ENCODE data around the gene SORL1-AS1.

SORL1-AS1 gene

GRCh38 chr11:121494355-121495099, 41.8 kb upstream of the SORL1-AS1 start:
- Histone ChIP-seq H3K9ac (no peak overlapping the region), H4K20me1 (ENCODE audit: insufficient read depth) (no peaks in the 10 kb centered on the region), H3K9me3 (no peaks in the 10 kb centered on the region), H3K9me2 (no peaks in the 10 kb centered on the region), H3K36me3 (replicated peaks in 1 of 2; ENCODE audit: control insufficient read depth in 1 of 2, insufficient read depth in 2 of 2, low read length in 1 of 2) (peaks cover 0 to 2% of the 10 kb centered on the region in 2 experiments), H3K4me1 (ENCODE audit: control insufficient read depth in 1 of 2, insufficient read depth in 2 of 2, low read depth in 1 of 2, low read length in 1 of 2) (no peaks in the 10 kb centered on the region), H3K27ac (ENCODE audit: low read depth in 2 of 2, low read length in 1 of 2) (no peak overlapping the region), H2AFZ (ENCODE audit: low read depth) (no peak overlapping the region), H3K79me2 (ENCODE audit: insufficient read depth) (no peaks in the 10 kb centered on the region), H3K4me3 (ENCODE audit: low read depth in 2 of 2, low read length in 1 of 2) (no peak overlapping the region), H3F3A (replicated peaks; ENCODE audit: insufficient read depth) (no peaks in the 10 kb centered on the region), H3K4me2 (no peak overlapping the region), H3K27me3 (ENCODE audit: insufficient read depth) (no peaks in the 10 kb centered on the region)
- ChIA-PET POLR2A (no interaction called here), CTCF (interaction anchor here (1.2 kb wide), 1 partner anchor 42 kb away, joined by 3 read pairs; the partner anchor contains the start of gene SORL1)
- TF ChIP-seq YY1 (IDR thresholded peaks at IDR 0.05; ENCODE audit: low read depth) (no peak), RCOR1 (IDR thresholded peaks at IDR 0.05; ENCODE audit: low read length) (no peak)
- no peak for DNase-seq
- WGBS (ENCODE audit: low lambda C conversion rate) = 84% methylated on average over 7 of the region's 7 CpGs

- Histone ChIP-seq H3K9me2 (no peaks in the 10 kb centered on the region), H3K27me3 (ENCODE audit: insufficient read depth) (no peaks in the 10 kb centered on the region), H3K79me2 (ENCODE audit: insufficient read depth) (no peaks in the 10 kb centered on the region), H3K36me3 (replicated peaks in 1 of 2; ENCODE audit: control insufficient read depth in 1 of 2, insufficient read depth in 2 of 2, low read length in 1 of 2) (no peaks in the 10 kb centered on the region), H3K4me2 (no peak overlapping the region), H3K9me3 (no peaks in the 10 kb centered on the region), H3K9ac (no peak overlapping the region), H3F3A (replicated peaks; ENCODE audit: insufficient read depth) (no peaks in the 10 kb centered on the region), H2AFZ (ENCODE audit: low read depth) (no peak overlapping the region), H3K4me3 (ENCODE audit: low read depth in 2 of 2, low read length in 1 of 2) (no peak overlapping the region), H4K20me1 (ENCODE audit: insufficient read depth) (no peaks in the 10 kb centered on the region), H3K4me1 (ENCODE audit: control insufficient read depth in 1 of 2, insufficient read depth in 2 of 2, low read depth in 1 of 2, low read length in 1 of 2) (peaks cover 0 to 8% of the 10 kb centered on the region in 2 experiments; a peak in 1 of 4 replicates), H3K27ac (ENCODE audit: low read depth in 2 of 2, low read length in 1 of 2) (no peak overlapping the region)
- POLR2A ChIA-PET = no interaction called here
- CTCF ChIA-PET = interaction anchor here (1.0 kb wide), 1 partner anchor 21 kb away, joined by 3 read pairs; no protein-coding TSS in a partner anchor
- 84% methylated on average over 2 of the region's 2 CpGs for WGBS (ENCODE audit: low lambda C conversion rate)
- no peak for DNase-seq
- TF ChIP-seq EZH2phosphoT487 (IDR thresholded peaks at IDR 0.05; ENCODE audit: borderline replicate concordance, low read depth) = no peak
- TF ChIP-seq MAX (IDR thresholded peaks at IDR 0.05; ENCODE audit: low read depth) = no peak
These were observed 37.1 kb upstream of the SORL1-AS1 start for GRCh38 chr11:121489823-121490222.

- POLR2A ChIA-PET = no interaction called here
- Histone ChIP-seq H3K79me2 (ENCODE audit: insufficient read depth) (no peaks in the 10 kb centered on the region), H3K4me3 (ENCODE audit: low read depth in 2 of 2, low read length in 1 of 2) (no peak overlapping the region)
- TF ChIP-seq ZBTB33 (IDR thresholded peaks at IDR 0.05; ENCODE audit: borderline replicate concordance, low read depth) (no peak), RXRA (IDR thresholded peaks at IDR 0.05; ENCODE audit: borderline replicate concordance, low read depth) (no peak), SMC3 (IDR thresholded peaks at IDR 0.05; ENCODE audit: low read depth, low read length) (no peak), USF1 (IDR thresholded peaks at IDR 0.05; ENCODE audit: borderline replicate concordance, low read depth) (no peak), JUND (IDR thresholded peaks at IDR 0.05) (no peak), TCF12 (IDR thresholded peaks at IDR 0.05) (no peak), EZH2phosphoT487 (IDR thresholded peaks at IDR 0.05; ENCODE audit: borderline replicate concordance, low read depth) (no peak), TAF1 (IDR thresholded peaks at IDR 0.05; ENCODE audit: borderline replicate concordance, low read depth, low read length) (no peak), NRF1 (IDR thresholded peaks at IDR 0.05; ENCODE audit: low read depth, low read length) (no peak), EP300 (IDR thresholded peaks at IDR 0.05; ENCODE audit: borderline replicate concordance in 1 of 2, low read depth in 1 of 2, low read length in 1 of 2) (no peak), REST (IDR thresholded peaks at IDR 0.05; ENCODE audit: low read depth, low read length) (no peak), CHD2 (IDR thresholded peaks at IDR 0.05; ENCODE audit: low read length, partially characterized antibody) (no peak)
These were observed 35.9 kb upstream of the SORL1-AS1 start for GRCh38 chr11:121488641-121489040.

More at GRCh38 chr11:121488641-121489040, 35.9 kb upstream of the SORL1-AS1 start:
- H3K4me2 ChIP-seq = no peak overlapping the region
- no peak overlapping the region for H3K9ac ChIP-seq
- no peaks in the 10 kb centered on the region for H3K27me3 ChIP-seq (ENCODE audit: insufficient read depth)
- no peaks in the 10 kb centered on the region for H3K36me3 ChIP-seq (replicated peaks in 1 of 2; ENCODE audit: control insufficient read depth in 1 of 2, insufficient read depth in 2 of 2, low read length in 1 of 2)
- no peaks in the 10 kb centered on the region for H4K20me1 ChIP-seq (ENCODE audit: insufficient read depth)
- 82% methylated on average over 6 of the region's 6 CpGs for WGBS (ENCODE audit: low lambda C conversion rate)
- H3K9me2 ChIP-seq = no peaks in the 10 kb centered on the region
- H3K4me1 ChIP-seq (ENCODE audit: control insufficient read depth in 1 of 2, insufficient read depth in 2 of 2, low read depth in 1 of 2, low read length in 1 of 2) = peaks cover 0 to 8% of the 10 kb centered on the region in 2 experiments; a peak in 1 of 4 replicates
- DNase-seq = no peak
- H3K27ac ChIP-seq (ENCODE audit: low read depth in 2 of 2, low read length in 1 of 2) = no peak overlapping the region
- CTCF ChIA-PET = no interaction called here
- H3F3A ChIP-seq (replicated peaks; ENCODE audit: insufficient read depth) = no peaks in the 10 kb centered on the region
- H2AFZ ChIP-seq (ENCODE audit: low read depth) = no peak overlapping the region
- H3K9me3 ChIP-seq = no peaks in the 10 kb centered on the region

Data from SK-N-SH (cell line).